GM12865 (cell line): ENCODE data around the gene PPP2R2B.

Experiments
- DNase-seq: peaks from one replicate; pipeline ENCODE4 v3.0.0; 2010; ENCODE audit warnings: low read depth
- H3K4me3 ChIP-seq: 2 replicates; pipeline ENCODE4 v1.5.1; 2011; ENCODE audit warnings: mild to moderate bottlenecking, low read depth, low read length, control low read depth
- CTCF ChIP-seq: IDR thresholded peaks from 2 replicates; pipeline ENCODE4 v1.5.1; 2011; ENCODE audit warnings: low read length, control low read depth, low read depth, inconsistent platforms; ENCODE audit not compliant: insufficient read depth; ENCODE audit errors: missing control alignments

The PPP2R2B gene

GRCh38 chr5:146544232-146544631 lies 334.3 kb downstream of the PPP2R2B start:
- no peak overlapping the region for H3K4me3 ChIP-seq
- no peak for TF ChIP-seq CTCF
- no peak for DNase-seq

- no peak overlapping the region for H3K4me3 ChIP-seq
- TF ChIP-seq CTCF: peak; percentile 85
- peak; percentile 75 for DNase-seq
These were observed 336.4 kb downstream of the PPP2R2B start for GRCh38 chr5:146541958-146542849.

- no peak overlapping the region for H3K4me3 ChIP-seq
- no peak for TF ChIP-seq CTCF
- DNase-seq: no peak
These were observed 338.1 kb downstream of the PPP2R2B start for GRCh38 chr5:146540414-146540813.

- H3K4me3 ChIP-seq: no peak overlapping the region
- no peak for DNase-seq
- TF ChIP-seq CTCF: no peak
These were observed 338.6 kb downstream of the PPP2R2B start for GRCh38 chr5:146539973-146540372.

GRCh38 chr5:146538432-146538831 lies 340.1 kb downstream of the PPP2R2B start:
- no peak overlapping the region for H3K4me3 ChIP-seq
- no peak for TF ChIP-seq CTCF
- DNase-seq: no peak

DNA sequence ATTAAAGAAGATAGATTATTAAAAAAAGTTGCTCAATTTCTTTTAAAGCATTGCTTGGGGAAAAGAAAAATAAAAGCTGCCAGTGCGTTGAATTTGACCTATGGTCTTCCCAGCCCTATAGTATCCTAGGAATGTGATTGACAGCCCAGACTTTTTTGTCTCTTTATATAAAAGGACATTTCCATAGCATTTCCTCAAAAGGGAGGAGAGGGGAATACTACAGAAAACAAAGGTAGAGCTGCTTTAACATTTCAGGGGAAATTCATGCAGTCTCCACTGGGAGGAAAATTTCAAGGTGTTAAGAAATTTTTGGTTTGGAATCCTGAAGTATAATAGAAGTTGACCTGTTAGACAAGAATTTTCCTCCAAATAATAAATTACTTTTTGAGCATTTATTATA lies 344.7 kb downstream of the PPP2R2B start:
- no peak for TF ChIP-seq CTCF
- no peak overlapping the region for H3K4me3 ChIP-seq
- no peak for DNase-seq
